ENCODE measurements around the gene UNC80. TPM values are rescaled to one million over a fixed set of nuclear protein-coding genes. Genes with fewer than 3 reads are reported as not detected.

Gene UNC80
- total RNA-seq, 1 donor from 2014 or later: 0.05 TPM

GRCh38 chr2:209741953-209742352, 29.7 kb upstream of the UNC80 start:
- Mint-ChIP-seq H3K27me3 (ENCODE audit: unreplicated experiment) (no peaks in the 10 kb centered on the region), H3K9me3 (ENCODE audit: unreplicated experiment) (no peaks in the 10 kb centered on the region), H3K27ac (ENCODE audit: unreplicated experiment) (no peak overlapping the region), H3K36me3 (ENCODE audit: low read depth, unreplicated experiment) (no peaks in the 10 kb centered on the region), H3K4me3 (ENCODE audit: unreplicated experiment) (no peak overlapping the region), H3K4me1 (ENCODE audit: unreplicated experiment) (no peaks in the 10 kb centered on the region)
- DNase-seq (ENCODE audit: low spot score): no peak
- TF ChIP-seq CTCF (IDR thresholded peaks at IDR 0.05; ENCODE audit: unreplicated experiment): no peak

- Mint-ChIP-seq H3K4me1 (ENCODE audit: unreplicated experiment) (no peaks in the 10 kb centered on the region), H3K4me3 (ENCODE audit: unreplicated experiment) (no peak overlapping the region), H3K36me3 (ENCODE audit: low read depth, unreplicated experiment) (no peaks in the 10 kb centered on the region), H3K9me3 (ENCODE audit: unreplicated experiment) (peaks cover 4% of the 10 kb centered on the region), H3K27ac (ENCODE audit: unreplicated experiment) (no peak overlapping the region), H3K27me3 (ENCODE audit: unreplicated experiment) (peaks cover 2% of the 10 kb centered on the region)
- no peak for TF ChIP-seq CTCF (IDR thresholded peaks at IDR 0.05; ENCODE audit: unreplicated experiment)
- no peak for DNase-seq (ENCODE audit: low spot score)
These were observed 18.6 kb upstream of the UNC80 start for GRCh38 chr2:209753020-209753419.

GRCh38 chr2:209757163-209757562, 14.5 kb upstream of the UNC80 start:
- no peak for TF ChIP-seq CTCF (IDR thresholded peaks at IDR 0.05; ENCODE audit: unreplicated experiment)
- DNase-seq (ENCODE audit: low spot score): no peak
- H3K27ac Mint-ChIP-seq (ENCODE audit: unreplicated experiment): no peak overlapping the region
- H3K4me3 Mint-ChIP-seq (ENCODE audit: unreplicated experiment): no peak overlapping the region
- H3K36me3 Mint-ChIP-seq (ENCODE audit: low read depth, unreplicated experiment): no peaks in the 10 kb centered on the region
- no peaks in the 10 kb centered on the region for H3K4me1 Mint-ChIP-seq (ENCODE audit: unreplicated experiment)
- H3K9me3 Mint-ChIP-seq (ENCODE audit: unreplicated experiment): peaks cover 4% of the 10 kb centered on the region
- peaks cover 5% of the 10 kb centered on the region for H3K27me3 Mint-ChIP-seq (ENCODE audit: unreplicated experiment)

- H3K27me3 Mint-ChIP-seq (ENCODE audit: unreplicated experiment): peaks cover 8% of the 10 kb centered on the region
- H3K36me3 Mint-ChIP-seq (ENCODE audit: low read depth, unreplicated experiment): no peaks in the 10 kb centered on the region
- DNase-seq (ENCODE audit: low spot score): no peak
- no peak overlapping the region for H3K4me3 Mint-ChIP-seq (ENCODE audit: unreplicated experiment)
- TF ChIP-seq CTCF (IDR thresholded peaks at IDR 0.05; ENCODE audit: unreplicated experiment): no peak
- no peaks in the 10 kb centered on the region for H3K9me3 Mint-ChIP-seq (ENCODE audit: unreplicated experiment)
- H3K27ac Mint-ChIP-seq (ENCODE audit: unreplicated experiment): no peak overlapping the region
- H3K4me1 Mint-ChIP-seq (ENCODE audit: unreplicated experiment): no peaks in the 10 kb centered on the region
These were observed 10.1 kb upstream of the UNC80 start for GRCh38 chr2:209761566-209761965.

- peaks cover 8% of the 10 kb centered on the region for H3K27me3 Mint-ChIP-seq (ENCODE audit: unreplicated experiment)
- no peaks in the 10 kb centered on the region for H3K4me1 Mint-ChIP-seq (ENCODE audit: unreplicated experiment)
- H3K27ac Mint-ChIP-seq (ENCODE audit: unreplicated experiment): no peak overlapping the region
- no peaks in the 10 kb centered on the region for H3K9me3 Mint-ChIP-seq (ENCODE audit: unreplicated experiment)
- H3K36me3 Mint-ChIP-seq (ENCODE audit: low read depth, unreplicated experiment): no peaks in the 10 kb centered on the region
- DNase-seq (ENCODE audit: low spot score): no peak
- TF ChIP-seq CTCF (IDR thresholded peaks at IDR 0.05; ENCODE audit: unreplicated experiment): no peak
- H3K4me3 Mint-ChIP-seq (ENCODE audit: unreplicated experiment): no peak overlapping the region
These were observed 9.1 kb upstream of the UNC80 start for GRCh38 chr2:209762563-209762962.
